Parathyroid adenoma (tissue), 2 donors: ENCODE results near the gene BARD1.
"Not testable (repeated sequence)": the region's sequence is repeated elsewhere in the genome, so short reads cannot be mapped to it uniquely, and the experiment has no call there.

Source experiments
- H2AFZ ChIP-seq: fragments of 300-600 bp; sonication (generic); one replicate; pipeline ENCODE4 v1.7.0; 2017; ENCODE audit warnings: antibody characterized with exemption, mild to moderate bottlenecking
- H3K27ac ChIP-seq: fragments of 300-600 bp; sonication (generic); one replicate; pipeline ENCODE4 v1.7.0; 2017
- H3K27me3 ChIP-seq: fragments of 300-600 bp; sonication (generic); one replicate; pipeline ENCODE4 v1.7.0; 2017; ENCODE audit warnings: low read length; ENCODE audit not compliant: control insufficient read depth, insufficient read depth
- H3K36me3 ChIP-seq: fragments of 300-600 bp; sonication (generic); one replicate; pipeline ENCODE4 v1.7.0; 2017; ENCODE audit warnings: low read length; ENCODE audit not compliant: control insufficient read depth, insufficient read depth
- H3K4me1 ChIP-seq: fragments of 300-600 bp; sonication (generic); one replicate; pipeline ENCODE4 v1.7.0; 2017; ENCODE audit warnings: control low read depth
- H3K4me2 ChIP-seq: fragments of 300-600 bp; sonication (generic); one replicate; pipeline ENCODE4 v1.7.0; 2017; ENCODE audit warnings: low read length
- H3K4me3 ChIP-seq: fragments of 300-600 bp; sonication (generic); one replicate; pipeline ENCODE4 v1.7.0; 2017; ENCODE audit warnings: low read depth, low read length
- H3K79me2 ChIP-seq: fragments of 300-600 bp; sonication (generic); one replicate; pipeline ENCODE4 v1.7.0; 2017; ENCODE audit warnings: control low read depth
- H3K9ac ChIP-seq: fragments of 300-600 bp; sonication (generic); one replicate; pipeline ENCODE4 v1.7.0; 2017; ENCODE audit warnings: mild to moderate bottlenecking
- H3K9me3 ChIP-seq: fragments of 300-600 bp; sonication (generic); one replicate; pipeline ENCODE4 v1.7.0; 2017; ENCODE audit warnings: low read length; ENCODE audit not compliant: control insufficient read depth
- CTCF ChIP-seq: fragments of 300-600 bp; sonication (generic); IDR thresholded peaks from one replicate; pipeline ENCODE4 v1.7.0; 2017; ENCODE audit warnings: antibody characterized with exemption, mild to moderate bottlenecking
- donor health status: primary hyperparathyroidism.

Gene BARD1

DNA sequence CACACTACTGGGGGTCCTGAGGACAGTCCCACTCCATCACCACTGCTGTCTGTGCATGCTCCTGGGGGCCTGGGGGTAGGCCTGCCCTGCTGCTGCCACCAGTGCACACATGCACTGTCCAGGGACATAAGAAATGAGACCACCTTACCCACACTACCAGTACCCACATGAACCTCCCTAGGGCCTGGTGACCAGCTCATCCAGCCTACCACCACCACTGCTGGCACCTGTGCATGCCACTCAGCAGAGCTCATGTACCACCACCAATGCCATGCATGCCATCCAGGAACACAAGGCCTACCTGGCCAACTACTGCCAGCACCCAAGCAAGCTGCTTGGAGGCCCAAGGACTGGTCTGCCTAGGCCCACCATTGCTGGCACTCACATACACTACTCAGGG, 112.8 kb downstream of the BARD1 start:
- no peak overlapping the region for H2AFZ ChIP-seq
- H3K27me3 ChIP-seq, result no peaks in the 10 kb centered on the region
- H3K36me3 ChIP-seq, result no peaks in the 10 kb centered on the region
- no peak overlapping the region for H3K4me3 ChIP-seq
- no peaks in the 10 kb centered on the region for H3K4me1 ChIP-seq
- no peaks in the 10 kb centered on the region for H3K79me2 ChIP-seq
- H3K27ac ChIP-seq, result no peak overlapping the region
- H3K4me2 ChIP-seq, result no peak overlapping the region
- TF ChIP-seq CTCF, result no peak
- H3K9ac ChIP-seq, result no peak overlapping the region
- H3K9me3 ChIP-seq, result no peaks in the 10 kb centered on the region

- Histone ChIP-seq H3K4me1 (no peaks in the 10 kb centered on the region), H3K4me3 (no peak overlapping the region), H3K9me3 (no peaks in the 10 kb centered on the region), H3K9ac (no peak overlapping the region), H3K36me3 (no peaks in the 10 kb centered on the region), H2AFZ (no peak overlapping the region), H3K79me2 (no peaks in the 10 kb centered on the region), H3K4me2 (no peak overlapping the region), H3K27ac (no peak overlapping the region), H3K27me3 (no peaks in the 10 kb centered on the region)
- TF ChIP-seq CTCF, result no peak
Observed at GRCh38 chr2:214695789-214696188, 113.7 kb downstream of the BARD1 start.

DNA sequence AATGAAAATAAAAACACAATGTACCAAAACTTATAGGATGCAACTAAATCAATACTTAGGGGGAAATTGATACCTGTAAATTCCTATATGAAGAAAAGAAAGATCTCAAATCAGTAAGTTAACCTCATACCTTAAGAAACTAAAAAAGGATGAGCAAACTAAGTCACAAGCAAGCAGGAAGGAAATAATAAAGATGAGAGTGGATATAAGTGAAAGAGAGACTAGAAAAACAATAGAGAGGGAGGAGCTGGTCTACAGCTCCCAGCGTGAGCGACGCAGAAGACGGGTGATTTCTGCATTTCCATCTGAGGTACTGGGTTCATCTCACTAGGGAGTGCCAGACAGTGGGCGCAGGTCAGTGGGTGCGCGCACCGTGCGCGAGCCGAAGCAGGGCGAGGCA, 125.9 kb downstream of the BARD1 start:
- not testable (repeated sequence) for H3K4me2 ChIP-seq, H3K4me3 ChIP-seq, H3K27me3 ChIP-seq, H3K9me3 ChIP-seq, H3K4me1 ChIP-seq, H3K36me3 ChIP-seq, H3K9ac ChIP-seq, H3K27ac ChIP-seq, H3K79me2 ChIP-seq
- H2AFZ ChIP-seq, result peak overlapping the region; percentile 65

- TF ChIP-seq CTCF, result no peak
- no peaks in the 10 kb centered on the region for H3K27me3 ChIP-seq
- H3K36me3 ChIP-seq, result no peaks in the 10 kb centered on the region
- no peak overlapping the region for H3K4me2 ChIP-seq
- H3K79me2 ChIP-seq, result no peaks in the 10 kb centered on the region
- H3K4me3 ChIP-seq, result no peak overlapping the region
- H3K4me1 ChIP-seq, result no peaks in the 10 kb centered on the region
- no peaks in the 10 kb centered on the region for H3K9me3 ChIP-seq
- no peak overlapping the region for H2AFZ ChIP-seq
- no peak overlapping the region for H3K27ac ChIP-seq
- H3K9ac ChIP-seq, result no peak overlapping the region
Observed at GRCh38 chr2:214679736-214680135, 129.7 kb downstream of the BARD1 start.

DNA sequence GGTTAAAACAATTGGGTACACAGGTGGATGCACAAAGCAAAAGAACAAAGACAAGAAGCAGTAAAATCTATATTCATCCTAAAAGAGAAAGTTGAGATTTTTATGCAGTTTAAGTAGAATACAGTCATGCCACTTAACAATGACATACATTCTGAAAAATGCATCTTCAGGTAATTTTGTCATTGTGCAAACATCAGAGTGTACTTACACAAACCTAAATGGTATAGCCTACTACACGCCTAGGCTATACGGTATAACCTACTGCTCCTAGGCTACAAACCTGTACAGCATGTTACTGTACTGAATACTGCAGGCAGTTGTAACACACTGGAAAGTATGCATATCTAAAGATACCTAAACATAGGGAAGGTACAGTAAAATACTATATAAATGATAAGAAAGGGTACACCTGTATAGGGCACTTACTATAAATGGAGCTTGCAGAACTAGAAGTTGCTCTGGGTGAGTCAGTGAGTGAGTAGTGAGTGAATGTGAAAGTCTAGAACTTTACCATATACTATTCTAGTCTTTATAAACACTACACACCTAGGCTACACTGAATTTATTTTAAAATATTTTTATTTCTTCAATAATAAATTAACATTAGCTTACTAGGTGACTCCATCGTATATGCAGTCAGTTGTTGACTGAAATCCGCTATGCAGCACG, 132.9 kb downstream of the BARD1 start:
- Histone ChIP-seq H3K27me3 (no peaks in the 10 kb centered on the region), H3K4me1 (no peaks in the 10 kb centered on the region), H3K4me3 (no peak overlapping the region)

More for the DNA sequence above, 132.9 kb downstream of the BARD1 start:
- Histone ChIP-seq H2AFZ (no peak overlapping the region), H3K4me2 (no peak overlapping the region), H3K9me3 (no peaks in the 10 kb centered on the region), H3K9ac (no peak overlapping the region), H3K27ac (no peak overlapping the region), H3K79me2 (no peaks in the 10 kb centered on the region), H3K36me3 (no peaks in the 10 kb centered on the region)
- TF ChIP-seq CTCF, result no peak
